Peyer's patch (tissue), 4 donors: ENCODE measurements around the gene POMGNT2.

ENCODE experiments used
- POLR2A ChIP-seq, 2 donors: fragments of 450-650 bp; IDR thresholded peaks; one replicate each; pipeline ENCODE4 v1.5.1; 2017; ENCODE audit warnings: antibody characterized with exemption in 2 of 2, mild to moderate bottlenecking in 2 of 2, moderate library complexity in 2 of 2
- TF ChIP-seq, protein P1 (sequence below), 6 experiments: fragments of 450-650 bp in 4 of 6; fragments of 200-600 bp in 2 of 6; sonication (generic) in 1 of 6; IDR thresholded peaks; one replicate each; pipeline ENCODE4 v1.5.1; 2017 to 2019; ENCODE audit warnings: antibody characterized with exemption in 6 of 6, mild to moderate bottlenecking in 3 of 6, moderate library complexity in 1 of 6

DNA sequence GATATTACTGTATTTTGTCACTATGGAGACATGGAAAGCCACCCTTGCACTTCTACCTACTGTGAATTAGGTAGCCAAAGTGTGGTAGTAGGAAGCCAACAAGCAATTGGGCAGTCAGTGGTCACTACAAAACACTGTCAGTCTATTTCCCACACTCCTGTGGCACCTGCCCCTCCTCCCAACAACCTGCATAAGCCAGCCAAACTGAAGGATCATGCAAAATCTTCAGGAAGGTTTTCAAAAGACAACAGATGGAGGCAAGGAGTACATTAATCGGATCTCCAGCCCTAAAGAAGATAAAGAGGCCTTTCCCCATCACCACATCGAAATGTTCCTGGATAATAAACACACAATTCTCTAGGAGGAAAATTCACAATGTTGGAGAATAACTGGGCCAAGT lies 11.9 kb downstream of the POMGNT2 start:
- TF ChIP-seq, protein P1, sequence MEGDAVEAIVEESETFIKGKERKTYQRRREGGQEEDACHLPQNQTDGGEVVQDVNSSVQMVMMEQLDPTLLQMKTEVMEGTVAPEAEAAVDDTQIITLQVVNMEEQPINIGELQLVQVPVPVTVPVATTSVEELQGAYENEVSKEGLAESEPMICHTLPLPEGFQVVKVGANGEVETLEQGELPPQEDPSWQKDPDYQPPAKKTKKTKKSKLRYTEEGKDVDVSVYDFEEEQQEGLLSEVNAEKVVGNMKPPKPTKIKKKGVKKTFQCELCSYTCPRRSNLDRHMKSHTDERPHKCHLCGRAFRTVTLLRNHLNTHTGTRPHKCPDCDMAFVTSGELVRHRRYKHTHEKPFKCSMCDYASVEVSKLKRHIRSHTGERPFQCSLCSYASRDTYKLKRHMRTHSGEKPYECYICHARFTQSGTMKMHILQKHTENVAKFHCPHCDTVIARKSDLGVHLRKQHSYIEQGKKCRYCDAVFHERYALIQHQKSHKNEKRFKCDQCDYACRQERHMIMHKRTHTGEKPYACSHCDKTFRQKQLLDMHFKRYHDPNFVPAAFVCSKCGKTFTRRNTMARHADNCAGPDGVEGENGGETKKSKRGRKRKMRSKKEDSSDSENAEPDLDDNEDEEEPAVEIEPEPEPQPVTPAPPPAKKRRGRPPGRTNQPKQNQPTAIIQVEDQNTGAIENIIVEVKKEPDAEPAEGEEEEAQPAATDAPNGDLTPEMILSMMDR (IDR thresholded peaks at IDR 0.05): no peak
- no peak for TF ChIP-seq POLR2A (IDR thresholded peaks at IDR 0.05)
